WTC11 (cell line): ENCODE measurements around the gene SERPINB12. TPM values are rescaled to one million over a fixed set of nuclear protein-coding genes. Genes with fewer than 3 reads are reported as not detected.

Source experiments
- ATAC-seq: fragments of 200-7000 bp; cut with Tn5 transposase; 2 replicates; pipeline ENCODE4 v1.10.0; 2021; ENCODE audit warnings: mild to moderate bottlenecking, moderate library complexity
- CTCF ChIA-PET: fragments of 300-600 bp; sonication (Branson Sonifier 250); formaldehyde crosslinking; loops from one replicate; lab custom pipeline; 2021; ENCODE audit warnings: antibody characterized with exemption; lab: Charles Lee
- POLR2A ChIA-PET: fragments of 350-600 bp; sonication (Branson Sonifier 250); formaldehyde crosslinking; loops from one replicate; lab custom pipeline; 2021; ENCODE audit warnings: antibody characterized with exemption; lab: Charles Lee
- DNase-seq: peaks from one replicate; pipeline ENCODE4 v3.0.0; 2021; ENCODE audit warnings: low spot score
- H3K27ac Mint-ChIP-seq: 2 replicates; pipeline ENCODE4 v1.8.0; 2021; ENCODE audit warnings: mixed read lengths
- H3K27me3 Mint-ChIP-seq: 2 replicates; pipeline ENCODE4 v1.8.0; 2021; ENCODE audit warnings: low read depth, mild to moderate bottlenecking, moderate library complexity, mixed read lengths
- H3K36me3 Mint-ChIP-seq: 2 replicates; pipeline ENCODE4 v1.8.0; 2021; ENCODE audit warnings: mixed read lengths
- H3K4me1 Mint-ChIP-seq: 2 replicates; pipeline ENCODE4 v1.8.0; 2022; ENCODE audit warnings: mixed read lengths
- H3K4me3 Mint-ChIP-seq: 2 replicates; pipeline ENCODE4 v1.8.0; 2021; ENCODE audit warnings: mild to moderate bottlenecking, moderate library complexity, mixed read lengths
- H3K9me3 Mint-ChIP-seq: 2 replicates; pipeline ENCODE4 v1.8.0; 2021; ENCODE audit warnings: mixed read lengths
- ATF1 ChIP-seq: sonication (generic); formaldehyde crosslinking; IDR thresholded peaks from 2 replicates; pipeline ENCODE4 v1.8.1; 2023; ENCODE audit warnings: mild to moderate bottlenecking, moderate library complexity, missing genetic modification reagents
- ESRRA ChIP-seq: sonication (generic); formaldehyde crosslinking; IDR thresholded peaks from 2 replicates; pipeline ENCODE4 v1.8.1; 2022; ENCODE audit warnings: mild to moderate bottlenecking, missing genetic modification reagents, borderline replicate concordance
- FOXP1 ChIP-seq: sonication (generic); formaldehyde crosslinking; IDR thresholded peaks from 2 replicates; pipeline ENCODE4 v1.8.0; 2022; ENCODE audit warnings: missing genetic modification reagents, mild to moderate bottlenecking, moderate library complexity, borderline replicate concordance
- GTF2I ChIP-seq: fragments of 250-450 bp; sonication (Bioruptor Pico); conservative IDR thresholded peaks from 2 replicates; pipeline ENCODE4 v1.4.0; 2021; ENCODE audit warnings: mild to moderate bottlenecking
- IRF2 ChIP-seq: sonication (generic); formaldehyde crosslinking; IDR thresholded peaks from 2 replicates; pipeline ENCODE4 v1.8.0; 2022; ENCODE audit warnings: low read depth, missing genetic modification reagents, borderline replicate concordance
- KAT7 ChIP-seq: sonication (generic); formaldehyde crosslinking; IDR thresholded peaks from 2 replicates; pipeline ENCODE4 v1.8.1; 2023; ENCODE audit warnings: missing genetic modification reagents, mild to moderate bottlenecking, borderline replicate concordance
- OVOL2 ChIP-seq: fragments of 250-450 bp; sonication (Bioruptor Pico); IDR thresholded peaks from 2 replicates; pipeline ENCODE4 v1.9.0; 2021; ENCODE audit warnings: mild to moderate bottlenecking, borderline replicate concordance
- RORB ChIP-seq: fragments of 250-450 bp; sonication (Bioruptor Pico); IDR thresholded peaks from 2 replicates; pipeline ENCODE4 v1.9.0; 2021; ENCODE audit warnings: mild to moderate bottlenecking
- total RNA-seq: library from RNA; stranded (reverse); gene quantifications from 3 replicates; pipeline ENCODE4 v1.2.3, GENCODE V29; 2021
- TF ChIP-seq, protein P1 (sequence below): sonication (generic); formaldehyde crosslinking; IDR thresholded peaks from 2 replicates; pipeline ENCODE4 v1.8.0; 2022; ENCODE audit warnings: missing genetic modification reagents
- TF ChIP-seq, protein P2 (sequence below): sonication (generic); formaldehyde crosslinking; IDR thresholded peaks from 2 replicates; pipeline ENCODE4 v1.8.1; 2023; ENCODE audit warnings: mild to moderate bottlenecking, moderate library complexity, missing genetic modification reagents
- TF ChIP-seq, protein P3 (sequence below): sonication (generic); formaldehyde crosslinking; IDR thresholded peaks from 2 replicates; pipeline ENCODE4 v1.8.1; 2022; ENCODE audit warnings: mild to moderate bottlenecking, moderate library complexity, missing genetic modification reagents
- TF ChIP-seq, protein P4 (sequence below): sonication (generic); formaldehyde crosslinking; IDR thresholded peaks from 2 replicates; pipeline ENCODE4 v1.8.1; 2023; ENCODE audit warnings: mild to moderate bottlenecking, missing genetic modification reagents
- TF ChIP-seq, protein P5 (sequence below): fragments of 200-600 bp; IDR thresholded peaks from 2 replicates; pipeline ENCODE4 v1.8.0; 2022; ENCODE audit warnings: antibody characterized with exemption
- TF ChIP-seq, protein P6 (sequence below): sonication (generic); formaldehyde crosslinking; IDR thresholded peaks from 2 replicates; pipeline ENCODE4 v1.8.1; 2023; ENCODE audit warnings: mild to moderate bottlenecking, missing genetic modification reagents, borderline replicate concordance
- TF ChIP-seq, protein P7 (sequence below): fragments of 250-450 bp; sonication (Bioruptor Pico); IDR thresholded peaks from 2 replicates; pipeline ENCODE4 v2.1.2; 2022; ENCODE audit warnings: mild to moderate bottlenecking, moderate library complexity

SERPINB12 gene
- total RNA-seq, 1 experiment from 2014 or later = not detected

DNA sequence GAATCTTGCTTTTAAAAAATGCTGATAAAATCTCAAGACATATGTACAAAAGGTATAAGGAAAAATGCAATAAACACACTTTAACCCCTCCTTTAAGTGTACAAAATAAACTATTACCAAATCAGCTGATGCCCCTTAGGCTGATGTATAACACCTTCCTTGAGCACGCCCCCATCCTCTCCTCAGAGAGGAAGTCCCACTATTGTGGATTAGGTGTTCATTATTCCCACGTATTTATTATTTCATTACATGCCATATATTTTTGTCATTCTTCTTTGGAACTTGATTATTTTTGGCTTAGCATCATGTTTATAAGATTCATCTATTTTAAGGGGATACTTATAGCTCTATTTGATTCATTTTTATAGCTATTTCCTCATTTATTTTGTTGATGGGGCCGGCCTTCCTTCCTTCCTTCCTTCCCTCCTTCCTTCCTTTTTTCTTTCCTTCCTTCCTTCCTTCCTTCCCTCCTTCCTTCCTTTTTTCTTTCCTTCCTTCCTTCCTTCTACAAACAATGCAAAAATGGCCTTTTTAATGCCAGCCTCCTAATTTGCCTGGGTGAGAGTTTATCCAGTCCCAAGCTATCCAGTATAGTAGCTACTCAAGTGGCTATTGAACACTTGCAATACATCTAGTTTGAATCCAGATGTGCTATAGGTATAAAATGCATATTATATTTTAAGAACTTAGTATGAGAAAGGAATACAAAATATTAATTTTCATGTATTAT is 49.0 kb downstream of the SERPINB12 start:
- Mint-ChIP-seq H3K9me3 (no peaks in the 10 kb centered on the region), H3K36me3 (no peaks in the 10 kb centered on the region), H3K27ac (no peak overlapping the region), H3K4me1 (peaks cover 4% of the 10 kb centered on the region), H3K4me3 (no peak overlapping the region), H3K27me3 (no peaks in the 10 kb centered on the region)
- ATAC-seq (no peak), DNase-seq (no peak)
- CTCF ChIA-PET = no interaction called here
- TF ChIP-seq GTF2I (CRISPR knock-in tag) = no peak
- TF ChIP-seq, protein P1, sequence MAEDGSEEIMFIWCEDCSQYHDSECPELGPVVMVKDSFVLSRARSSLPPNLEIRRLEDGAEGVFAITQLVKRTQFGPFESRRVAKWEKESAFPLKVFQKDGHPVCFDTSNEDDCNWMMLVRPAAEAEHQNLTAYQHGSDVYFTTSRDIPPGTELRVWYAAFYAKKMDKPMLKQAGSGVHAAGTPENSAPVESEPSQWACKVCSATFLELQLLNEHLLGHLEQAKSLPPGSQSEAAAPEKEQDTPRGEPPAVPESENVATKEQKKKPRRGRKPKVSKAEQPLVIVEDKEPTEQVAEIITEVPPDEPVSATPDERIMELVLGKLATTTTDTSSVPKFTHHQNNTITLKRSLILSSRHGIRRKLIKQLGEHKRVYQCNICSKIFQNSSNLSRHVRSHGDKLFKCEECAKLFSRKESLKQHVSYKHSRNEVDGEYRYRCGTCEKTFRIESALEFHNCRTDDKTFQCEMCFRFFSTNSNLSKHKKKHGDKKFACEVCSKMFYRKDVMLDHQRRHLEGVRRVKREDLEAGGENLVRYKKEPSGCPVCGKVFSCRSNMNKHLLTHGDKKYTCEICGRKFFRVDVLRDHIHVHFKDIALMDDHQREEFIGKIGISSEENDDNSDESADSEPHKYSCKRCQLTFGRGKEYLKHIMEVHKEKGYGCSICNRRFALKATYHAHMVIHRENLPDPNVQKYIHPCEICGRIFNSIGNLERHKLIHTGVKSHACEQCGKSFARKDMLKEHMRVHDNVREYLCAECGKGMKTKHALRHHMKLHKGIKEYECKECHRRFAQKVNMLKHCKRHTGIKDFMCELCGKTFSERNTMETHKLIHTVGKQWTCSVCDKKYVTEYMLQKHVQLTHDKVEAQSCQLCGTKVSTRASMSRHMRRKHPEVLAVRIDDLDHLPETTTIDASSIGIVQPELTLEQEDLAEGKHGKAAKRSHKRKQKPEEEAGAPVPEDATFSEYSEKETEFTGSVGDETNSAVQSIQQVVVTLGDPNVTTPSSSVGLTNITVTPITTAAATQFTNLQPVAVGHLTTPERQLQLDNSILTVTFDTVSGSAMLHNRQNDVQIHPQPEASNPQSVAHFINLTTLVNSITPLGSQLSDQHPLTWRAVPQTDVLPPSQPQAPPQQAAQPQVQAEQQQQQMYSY (CRISPR knock-in tag) = no peak
- TF ChIP-seq, protein P2, sequence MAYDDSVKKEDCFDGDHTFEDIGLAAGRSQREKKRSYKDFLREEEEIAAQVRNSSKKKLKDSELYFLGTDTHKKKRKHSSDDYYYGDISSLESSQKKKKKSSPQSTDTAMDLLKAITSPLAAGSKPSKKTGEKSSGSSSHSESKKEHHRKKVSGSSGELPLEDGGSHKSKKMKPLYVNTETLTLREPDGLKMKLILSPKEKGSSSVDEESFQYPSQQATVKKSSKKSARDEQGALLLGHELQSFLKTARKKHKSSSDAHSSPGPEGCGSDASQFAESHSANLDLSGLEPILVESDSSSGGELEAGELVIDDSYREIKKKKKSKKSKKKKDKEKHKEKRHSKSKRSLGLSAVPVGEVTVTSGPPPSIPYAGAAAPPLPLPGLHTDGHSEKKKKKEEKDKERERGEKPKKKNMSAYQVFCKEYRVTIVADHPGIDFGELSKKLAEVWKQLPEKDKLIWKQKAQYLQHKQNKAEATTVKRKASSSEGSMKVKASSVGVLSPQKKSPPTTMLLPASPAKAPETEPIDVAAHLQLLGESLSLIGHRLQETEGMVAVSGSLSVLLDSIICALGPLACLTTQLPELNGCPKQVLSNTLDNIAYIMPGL (CRISPR knock-in tag) = no peak
- TF ChIP-seq, protein P3, sequence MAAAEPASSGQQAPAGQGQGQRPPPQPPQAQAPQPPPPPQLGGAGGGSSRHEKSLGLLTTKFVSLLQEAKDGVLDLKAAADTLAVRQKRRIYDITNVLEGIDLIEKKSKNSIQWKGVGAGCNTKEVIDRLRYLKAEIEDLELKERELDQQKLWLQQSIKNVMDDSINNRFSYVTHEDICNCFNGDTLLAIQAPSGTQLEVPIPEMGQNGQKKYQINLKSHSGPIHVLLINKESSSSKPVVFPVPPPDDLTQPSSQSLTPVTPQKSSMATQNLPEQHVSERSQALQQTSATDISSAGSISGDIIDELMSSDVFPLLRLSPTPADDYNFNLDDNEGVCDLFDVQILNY (CRISPR knock-in tag) = no peak
- TF ChIP-seq, protein P4, sequence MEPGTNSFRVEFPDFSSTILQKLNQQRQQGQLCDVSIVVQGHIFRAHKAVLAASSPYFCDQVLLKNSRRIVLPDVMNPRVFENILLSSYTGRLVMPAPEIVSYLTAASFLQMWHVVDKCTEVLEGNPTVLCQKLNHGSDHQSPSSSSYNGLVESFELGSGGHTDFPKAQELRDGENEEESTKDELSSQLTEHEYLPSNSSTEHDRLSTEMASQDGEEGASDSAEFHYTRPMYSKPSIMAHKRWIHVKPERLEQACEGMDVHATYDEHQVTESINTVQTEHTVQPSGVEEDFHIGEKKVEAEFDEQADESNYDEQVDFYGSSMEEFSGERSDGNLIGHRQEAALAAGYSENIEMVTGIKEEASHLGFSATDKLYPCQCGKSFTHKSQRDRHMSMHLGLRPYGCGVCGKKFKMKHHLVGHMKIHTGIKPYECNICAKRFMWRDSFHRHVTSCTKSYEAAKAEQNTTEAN (CRISPR knock-in tag) = no peak
- TF ChIP-seq ESRRA (CRISPR knock-in tag) = no peak
- TF ChIP-seq, protein P5, sequence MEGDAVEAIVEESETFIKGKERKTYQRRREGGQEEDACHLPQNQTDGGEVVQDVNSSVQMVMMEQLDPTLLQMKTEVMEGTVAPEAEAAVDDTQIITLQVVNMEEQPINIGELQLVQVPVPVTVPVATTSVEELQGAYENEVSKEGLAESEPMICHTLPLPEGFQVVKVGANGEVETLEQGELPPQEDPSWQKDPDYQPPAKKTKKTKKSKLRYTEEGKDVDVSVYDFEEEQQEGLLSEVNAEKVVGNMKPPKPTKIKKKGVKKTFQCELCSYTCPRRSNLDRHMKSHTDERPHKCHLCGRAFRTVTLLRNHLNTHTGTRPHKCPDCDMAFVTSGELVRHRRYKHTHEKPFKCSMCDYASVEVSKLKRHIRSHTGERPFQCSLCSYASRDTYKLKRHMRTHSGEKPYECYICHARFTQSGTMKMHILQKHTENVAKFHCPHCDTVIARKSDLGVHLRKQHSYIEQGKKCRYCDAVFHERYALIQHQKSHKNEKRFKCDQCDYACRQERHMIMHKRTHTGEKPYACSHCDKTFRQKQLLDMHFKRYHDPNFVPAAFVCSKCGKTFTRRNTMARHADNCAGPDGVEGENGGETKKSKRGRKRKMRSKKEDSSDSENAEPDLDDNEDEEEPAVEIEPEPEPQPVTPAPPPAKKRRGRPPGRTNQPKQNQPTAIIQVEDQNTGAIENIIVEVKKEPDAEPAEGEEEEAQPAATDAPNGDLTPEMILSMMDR = no peak
- POLR2A ChIA-PET = no interaction called here

DNA sequence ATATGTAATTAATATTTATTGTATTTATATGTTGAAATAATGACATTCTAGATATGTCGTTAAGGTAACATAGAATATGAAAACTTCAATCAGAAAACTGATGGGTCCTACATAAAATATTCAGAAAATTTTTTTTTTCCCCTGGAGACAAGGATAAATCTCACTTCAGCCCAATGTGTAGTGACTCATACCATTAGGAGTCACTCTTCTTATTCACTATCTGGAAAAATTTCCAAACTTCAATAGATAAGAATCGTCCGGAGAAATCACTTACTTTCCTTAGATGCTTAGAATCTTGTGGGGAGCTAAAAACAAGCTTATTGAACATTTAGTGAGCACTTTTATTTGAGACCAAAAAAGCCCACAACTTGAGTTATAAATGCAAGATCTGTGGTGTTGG is 49.6 kb downstream of the SERPINB12 start:
- Mint-ChIP-seq H3K9me3 (no peaks in the 10 kb centered on the region), H3K27ac (no peak overlapping the region), H3K36me3 (no peaks in the 10 kb centered on the region), H3K4me3 (no peak overlapping the region), H3K27me3 (no peaks in the 10 kb centered on the region), H3K4me1 (peaks cover 4% of the 10 kb centered on the region)
- DNase-seq (no peak), ATAC-seq (no peak)
- CTCF ChIA-PET = no interaction called here
- POLR2A ChIA-PET = no interaction called here
- TF ChIP-seq, protein P2 (CRISPR knock-in tag) = no peak
- TF ChIP-seq, protein P6, sequence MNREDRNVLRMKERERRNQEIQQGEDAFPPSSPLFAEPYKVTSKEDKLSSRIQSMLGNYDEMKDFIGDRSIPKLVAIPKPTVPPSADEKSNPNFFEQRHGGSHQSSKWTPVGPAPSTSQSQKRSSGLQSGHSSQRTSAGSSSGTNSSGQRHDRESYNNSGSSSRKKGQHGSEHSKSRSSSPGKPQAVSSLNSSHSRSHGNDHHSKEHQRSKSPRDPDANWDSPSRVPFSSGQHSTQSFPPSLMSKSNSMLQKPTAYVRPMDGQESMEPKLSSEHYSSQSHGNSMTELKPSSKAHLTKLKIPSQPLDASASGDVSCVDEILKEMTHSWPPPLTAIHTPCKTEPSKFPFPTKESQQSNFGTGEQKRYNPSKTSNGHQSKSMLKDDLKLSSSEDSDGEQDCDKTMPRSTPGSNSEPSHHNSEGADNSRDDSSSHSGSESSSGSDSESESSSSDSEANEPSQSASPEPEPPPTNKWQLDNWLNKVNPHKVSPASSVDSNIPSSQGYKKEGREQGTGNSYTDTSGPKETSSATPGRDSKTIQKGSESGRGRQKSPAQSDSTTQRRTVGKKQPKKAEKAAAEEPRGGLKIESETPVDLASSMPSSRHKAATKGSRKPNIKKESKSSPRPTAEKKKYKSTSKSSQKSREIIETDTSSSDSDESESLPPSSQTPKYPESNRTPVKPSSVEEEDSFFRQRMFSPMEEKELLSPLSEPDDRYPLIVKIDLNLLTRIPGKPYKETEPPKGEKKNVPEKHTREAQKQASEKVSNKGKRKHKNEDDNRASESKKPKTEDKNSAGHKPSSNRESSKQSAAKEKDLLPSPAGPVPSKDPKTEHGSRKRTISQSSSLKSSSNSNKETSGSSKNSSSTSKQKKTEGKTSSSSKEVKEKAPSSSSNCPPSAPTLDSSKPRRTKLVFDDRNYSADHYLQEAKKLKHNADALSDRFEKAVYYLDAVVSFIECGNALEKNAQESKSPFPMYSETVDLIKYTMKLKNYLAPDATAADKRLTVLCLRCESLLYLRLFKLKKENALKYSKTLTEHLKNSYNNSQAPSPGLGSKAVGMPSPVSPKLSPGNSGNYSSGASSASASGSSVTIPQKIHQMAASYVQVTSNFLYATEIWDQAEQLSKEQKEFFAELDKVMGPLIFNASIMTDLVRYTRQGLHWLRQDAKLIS (CRISPR knock-in tag) = no peak
- TF ChIP-seq KAT7 (CRISPR knock-in tag) = no peak
- TF ChIP-seq OVOL2 = no peak
- no peak for TF ChIP-seq RORB (CRISPR knock-in tag)
- TF ChIP-seq FOXP1 (CRISPR knock-in tag) = no peak
- TF ChIP-seq, protein P7, sequence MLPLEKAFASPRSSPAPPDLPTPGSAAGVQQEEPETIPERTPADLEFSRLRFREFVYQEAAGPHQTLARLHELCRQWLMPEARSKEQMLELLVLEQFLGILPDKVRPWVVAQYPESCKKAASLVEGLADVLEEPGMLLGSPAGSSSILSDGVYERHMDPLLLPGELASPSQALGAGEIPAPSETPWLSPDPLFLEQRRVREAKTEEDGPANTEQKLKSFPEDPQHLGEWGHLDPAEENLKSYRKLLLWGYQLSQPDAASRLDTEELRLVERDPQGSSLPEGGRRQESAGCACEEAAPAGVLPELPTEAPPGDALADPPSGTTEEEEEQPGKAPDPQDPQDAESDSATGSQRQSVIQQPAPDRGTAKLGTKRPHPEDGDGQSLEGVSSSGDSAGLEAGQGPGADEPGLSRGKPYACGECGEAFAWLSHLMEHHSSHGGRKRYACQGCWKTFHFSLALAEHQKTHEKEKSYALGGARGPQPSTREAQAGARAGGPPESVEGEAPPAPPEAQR (CRISPR knock-in tag) = no peak
- no peak for TF ChIP-seq IRF2 (CRISPR knock-in tag)
- TF ChIP-seq ATF1 = no peak
